GM12891 (cell line): ENCODE results near the gene PROM1.

Source experiments
- DNase-seq: peaks from one replicate; pipeline ENCODE4 v3.0.0; 2011; ENCODE audit warnings: low spot score; ENCODE audit not compliant: insufficient read length
- FAIRE-seq: peaks from 2 replicates; lab custom pipeline; 2011; peaks lifted over from hg19 to GRCh38; lab: Jason Lieb, UNC
- PAX5 ChIP-seq: IDR thresholded peaks from 2 replicates; pipeline ENCODE4 v1.6.1; 2011; ENCODE audit warnings: low read length, moderate library complexity, mild to moderate bottlenecking; ENCODE audit not compliant: insufficient read depth, severe bottlenecking
- POLR2A ChIP-seq: IDR thresholded peaks from 2 replicates; pipeline ENCODE4 v1.6.1; 2011; ENCODE audit warnings: low read depth, low read length, control low read depth
- POLR2AphosphoS5 ChIP-seq: IDR thresholded peaks from 2 replicates; pipeline ENCODE4 v1.6.1; 2011; ENCODE audit warnings: low read depth, low read length, control low read depth
- POU2F2 ChIP-seq: IDR thresholded peaks from 2 replicates; pipeline ENCODE4 v1.6.1; 2011; ENCODE audit warnings: low read depth, mild to moderate bottlenecking, control low read depth, low read length, moderate library complexity
- SPI1 ChIP-seq: IDR thresholded peaks from 2 replicates; pipeline ENCODE4 v1.6.1; 2011; ENCODE audit warnings: low read depth, low read length, control low read depth
- TAF1 ChIP-seq: IDR thresholded peaks from 2 replicates; pipeline ENCODE4 v1.6.1; 2011; ENCODE audit warnings: low read depth, low read length, control low read depth

Gene PROM1

DNA sequence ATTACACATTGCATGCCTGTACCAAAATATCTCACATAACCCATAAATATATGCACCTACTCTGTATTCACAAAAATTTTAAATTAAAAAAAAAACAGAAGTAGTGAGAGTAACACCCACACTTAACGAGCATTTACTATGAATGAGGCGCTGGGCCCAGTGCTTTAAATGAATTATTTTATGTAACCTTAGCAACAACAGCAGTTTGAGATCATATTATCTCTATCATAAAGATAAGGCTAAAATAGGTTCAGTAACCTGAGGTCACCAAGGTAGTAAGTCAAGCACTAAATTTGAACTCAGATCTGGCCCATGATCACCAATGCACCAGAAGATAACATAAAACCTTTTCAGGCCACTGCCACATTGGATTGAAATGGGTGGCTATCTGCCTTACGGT, 5.3 kb upstream of the PROM1 start:
- DNase-seq (no peak), FAIRE-seq (no peak)
- TF ChIP-seq POU2F2, result no peak

GRCh38 chr4:16088601-16089000, 4.8 kb upstream of the PROM1 start:
- FAIRE-seq, result no peak
- DNase-seq, result no peak
- TF ChIP-seq POU2F2 (no peak), TAF1 (no peak), POLR2AphosphoS5 (no peak), PAX5 (no peak), SPI1 (no peak), POLR2A (no peak)

DNA sequence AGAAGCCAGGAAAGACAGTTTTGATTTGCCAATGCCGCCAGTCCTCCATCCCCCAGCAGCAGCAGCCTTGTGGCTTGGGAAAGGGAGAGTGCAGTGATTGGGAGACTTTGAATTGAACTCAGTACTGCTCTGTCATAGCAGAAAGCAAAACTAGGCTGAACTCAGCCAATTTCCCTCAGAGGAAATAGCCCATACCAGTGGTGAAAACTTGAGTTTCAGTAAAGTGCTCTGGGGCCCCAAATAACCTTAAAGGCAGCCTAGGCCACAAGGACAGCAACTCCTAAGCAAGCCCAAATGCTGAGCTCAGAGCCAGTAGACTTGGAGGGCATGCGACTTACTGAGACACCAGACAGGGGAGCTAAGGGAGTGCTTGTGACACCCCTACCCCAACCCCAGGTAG, 2.0 kb upstream of the PROM1 start:
- FAIRE-seq, result no peak
- no peak for DNase-seq
- TF ChIP-seq POLR2A, result no peak
- TF ChIP-seq POLR2AphosphoS5, result no peak
- no peak for TF ChIP-seq POU2F2
- no peak for TF ChIP-seq PAX5

DNA sequence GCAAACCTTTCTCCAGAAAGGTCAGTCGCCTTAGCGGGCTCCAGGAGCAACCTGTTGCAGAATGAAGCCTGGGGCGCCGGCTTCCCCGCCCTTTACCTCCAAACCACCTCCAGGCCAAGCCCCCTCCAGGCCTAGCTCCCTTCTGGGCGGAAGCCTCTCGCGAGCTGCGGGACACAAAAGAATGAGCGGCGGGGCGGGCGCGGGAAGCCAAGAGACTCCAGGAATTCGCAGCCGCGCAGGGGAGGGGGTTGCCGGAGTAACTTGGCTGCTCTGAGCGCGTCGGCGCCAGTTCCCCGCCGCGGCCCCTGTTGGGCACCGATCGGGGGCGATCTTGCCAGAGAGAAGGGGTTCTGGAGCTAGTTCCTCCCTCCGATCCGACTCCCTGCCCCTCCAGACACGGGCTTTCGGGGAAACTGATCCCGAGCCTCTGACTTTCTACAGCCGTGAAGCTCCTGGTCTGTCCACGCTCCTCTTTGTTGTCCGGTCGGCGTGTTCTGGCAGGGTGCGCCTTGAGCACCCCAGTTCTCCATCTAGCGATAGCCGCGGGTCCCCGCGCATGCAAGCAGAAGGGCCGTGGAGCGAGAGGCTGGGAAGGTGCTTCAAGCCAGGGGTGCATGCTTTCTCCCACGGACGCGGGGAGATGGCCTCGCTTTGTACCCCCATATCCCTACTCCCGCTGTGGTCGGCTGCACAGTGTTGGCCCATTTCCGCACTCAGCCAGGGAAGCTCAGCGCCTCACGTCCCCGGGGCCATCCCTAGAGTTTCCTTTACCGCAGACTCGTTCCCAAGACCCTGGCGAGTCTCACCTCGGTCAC, 1.2 kb downstream of the PROM1 start:
- TF ChIP-seq POLR2A (no peak), POLR2AphosphoS5 (no peak), POU2F2 (no peak), PAX5 (no peak), SPI1 (no peak), TAF1 (no peak)
- FAIRE-seq, result no peak
- DNase-seq, result no peak

GRCh38 chr4:16082041-16082425, 1.8 kb downstream of the PROM1 start:
- DNase-seq (no peak), FAIRE-seq (no peak)
- TF ChIP-seq POLR2AphosphoS5, result no peak
- TF ChIP-seq POU2F2, result no peak
- no peak for TF ChIP-seq TAF1
- no peak for TF ChIP-seq POLR2A
- TF ChIP-seq SPI1, result no peak
- no peak for TF ChIP-seq PAX5

DNA sequence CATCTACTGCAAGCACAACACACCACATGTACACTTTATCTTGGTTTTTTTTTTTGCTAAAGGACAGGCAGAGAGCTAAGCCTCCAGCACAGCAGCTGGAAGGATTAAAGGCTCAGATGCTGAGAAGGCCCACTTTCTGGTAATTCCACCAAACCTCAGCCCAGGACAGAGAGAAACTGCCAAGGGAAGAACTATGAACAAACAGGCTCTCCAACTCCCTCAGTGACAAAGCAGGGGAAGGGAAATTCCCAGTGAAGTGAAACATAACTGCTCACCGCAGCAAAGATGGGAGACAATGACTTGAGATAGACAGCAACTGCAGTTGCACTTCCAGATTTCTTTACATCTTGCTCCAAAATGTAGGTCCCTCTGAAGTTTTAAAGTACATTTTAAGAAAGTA, 4.8 kb downstream of the PROM1 start:
- no peak for DNase-seq
- TF ChIP-seq POU2F2, result no peak
- TF ChIP-seq SPI1, result peak; percentile 45; the same call in 1 of the 2 replicates

DNA sequence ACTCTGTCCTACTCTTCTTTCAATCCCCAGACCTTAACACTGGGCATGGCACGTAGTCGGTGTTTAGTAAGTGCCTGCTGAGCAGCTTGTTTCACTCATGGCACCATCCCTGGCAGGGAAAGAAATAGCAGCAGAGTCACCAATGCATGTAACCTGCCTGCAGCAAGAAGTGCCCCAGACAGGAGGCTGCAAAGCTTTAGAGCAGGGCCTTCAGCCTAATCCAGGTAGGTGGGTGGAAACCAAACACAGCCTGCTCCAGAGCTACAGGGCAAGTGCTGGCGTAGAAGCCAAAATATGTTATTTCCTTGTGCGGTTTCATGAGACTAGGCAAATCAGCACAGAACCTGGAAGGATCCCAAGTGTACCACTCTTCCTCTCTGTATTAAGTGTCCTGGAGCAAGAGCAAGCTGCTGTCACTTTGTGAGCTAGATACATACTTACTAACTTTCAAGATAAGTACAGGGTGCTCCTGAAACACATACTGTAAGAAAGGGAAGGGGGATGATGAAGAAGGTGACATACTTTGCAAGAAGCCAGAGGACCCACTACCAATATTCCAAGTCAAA, 5.5 kb downstream of the PROM1 start:
- no peak for DNase-seq
- no peak for TF ChIP-seq POLR2AphosphoS5
- no peak for TF ChIP-seq POLR2A
- no peak for TF ChIP-seq SPI1
- TF ChIP-seq PAX5, result no peak
- no peak for TF ChIP-seq POU2F2
- TF ChIP-seq TAF1, result no peak
- no peak for FAIRE-seq

More for the DNA sequence above, 4.8 kb downstream of the PROM1 start:
- no peak for FAIRE-seq

DNA sequence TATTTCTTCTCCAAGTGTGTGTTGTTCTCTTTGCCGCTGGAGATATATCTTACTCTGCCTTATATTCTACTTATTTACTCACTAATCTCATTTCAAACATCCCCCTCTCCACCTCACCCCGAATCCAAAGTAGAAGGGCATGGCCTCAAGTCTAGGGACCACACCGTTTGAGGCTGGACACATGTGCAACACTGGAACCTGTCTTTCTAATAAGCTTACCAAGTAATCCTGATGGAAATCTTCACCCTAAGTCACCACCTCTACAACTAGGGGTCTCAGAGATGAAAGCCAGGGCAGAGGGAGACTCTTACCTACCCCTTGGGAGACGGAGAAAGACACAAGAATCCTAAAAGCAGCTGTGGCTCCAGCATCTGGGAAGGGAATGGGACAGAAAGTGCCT, 6.0 kb downstream of the PROM1 start:
- no peak for FAIRE-seq

DNA sequence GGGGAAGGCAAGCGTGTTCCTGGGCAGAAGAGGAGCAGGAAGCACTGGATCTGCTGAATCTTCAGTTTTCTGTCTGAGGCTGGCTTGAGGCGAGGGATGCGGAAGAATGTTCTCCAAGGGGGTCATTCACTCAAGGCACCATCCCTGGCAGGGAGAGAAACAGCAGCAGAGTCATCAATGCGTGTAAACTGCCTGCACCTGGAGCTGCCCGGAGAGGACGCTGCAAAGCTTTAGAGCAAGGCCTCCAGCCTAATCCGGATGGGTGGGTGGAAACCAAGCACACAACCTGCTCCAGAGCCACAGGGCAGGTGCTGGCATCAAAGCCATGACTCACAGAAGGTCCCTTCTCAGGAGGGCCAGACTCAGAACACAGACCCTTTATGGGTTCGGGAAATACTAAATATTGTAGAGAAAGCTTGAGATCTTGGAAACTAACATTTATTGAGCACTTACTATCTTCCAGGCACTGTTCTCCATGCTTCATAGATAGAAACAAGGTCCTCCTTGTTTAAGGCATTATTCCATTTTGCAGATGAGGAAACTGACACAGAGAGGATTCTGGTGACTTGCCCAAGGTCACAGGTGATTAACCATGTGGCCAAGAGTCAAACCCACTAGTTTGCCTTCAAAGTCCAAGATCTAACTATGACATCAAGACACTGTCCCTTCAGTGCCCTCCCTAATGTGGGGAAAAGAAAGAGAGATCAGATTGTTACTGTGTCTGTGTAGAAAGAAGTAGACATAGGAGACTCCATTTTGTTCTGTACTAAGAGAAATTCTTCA, 7.7 kb downstream of the PROM1 start:
- no peak for TF ChIP-seq POU2F2
- no peak for TF ChIP-seq PAX5
- TF ChIP-seq POLR2A, result no peak
- TF ChIP-seq TAF1, result no peak
- TF ChIP-seq SPI1, result no peak
- TF ChIP-seq POLR2AphosphoS5, result no peak
- FAIRE-seq, result no peak
- DNase-seq, result no peak

More for the DNA sequence above, 6.0 kb downstream of the PROM1 start:
- TF ChIP-seq SPI1, result no peak
- TF ChIP-seq TAF1, result no peak
- TF ChIP-seq POLR2A, result no peak
- TF ChIP-seq POU2F2, result no peak
- TF ChIP-seq PAX5, result no peak
- TF ChIP-seq POLR2AphosphoS5, result no peak
- no peak for DNase-seq

- TF ChIP-seq POLR2A (no peak), SPI1 (no peak), POU2F2 (no peak), POLR2AphosphoS5 (no peak), TAF1 (no peak), PAX5 (no peak)
- FAIRE-seq (no peak), DNase-seq (no peak)
Measured at GRCh38 chr4:16075061-16075460, 8.8 kb downstream of the PROM1 start.
